BLaER1 treated with 17β-estradiol and CSF1 and Interleukin-3, amounts not matched to agents 10 nM and 100 nM (cell line): ENCODE results near the gene CHN2.

Experiments used
- H3K27ac ChIP-seq, 11 experiments: shearing (Covaris generic); formaldehyde crosslinking; 2 replicates each; pipeline ENCODE4 v1.8.1; 2022
- H3K27me3 ChIP-seq, 11 experiments: shearing (Covaris generic); formaldehyde crosslinking; 2 replicates each; pipeline ENCODE4 v1.8.1; 2022
- H3K36me3 ChIP-seq, 11 experiments: shearing (Covaris generic); formaldehyde crosslinking; 2 replicates each; pipeline ENCODE4 v1.8.1; 2022
- H3K4me1 ChIP-seq, 10 experiments: shearing (Covaris generic); formaldehyde crosslinking; 2 replicates each; pipeline ENCODE4 v1.8.1; 2022
- H3K4me2 ChIP-seq, 11 experiments: shearing (Covaris generic); formaldehyde crosslinking; 2 replicates each; pipeline ENCODE4 v1.8.1; 2022
- H3K4me3 ChIP-seq, 10 experiments: shearing (Covaris generic); formaldehyde crosslinking; 2 replicates each; pipeline ENCODE4 v1.8.1; 2022
- H3K9ac ChIP-seq, 11 experiments: shearing (Covaris generic); formaldehyde crosslinking; 2 replicates each; pipeline ENCODE4 v1.8.1; 2022
- H3K9me3 ChIP-seq, 11 experiments: shearing (Covaris generic); formaldehyde crosslinking; replicated peaks in 1 of 11; 2 replicates each; pipeline ENCODE4 v1.8.1; 2022
- H4K20me1 ChIP-seq, 11 experiments: shearing (Covaris generic); formaldehyde crosslinking; 2 replicates each; pipeline ENCODE4 v1.8.1; 2022
- Cebpa-rat ChIP-seq, 11 experiments: shearing (Covaris generic); IDR thresholded peaks; 2 replicates each; pipeline ENCODE4 v1.8.1; 2022

Gene CHN2

GRCh38 chr7:29194594-29195427, at the start of gene CHN2:
CHN2 (plus strand) TSS chr7:29194775.
- peak within 1 kb of the TSS; percentile 58 to 93 (median 82) for H3K4me3 ChIP-seq
- H3K4me1 ChIP-seq = peaks cover 14 to 29% (median 23%) of the 10 kb centered on the region in 10 experiments
- no peaks in the 10 kb centered on the region for H4K20me1 ChIP-seq
- H3K9me3 ChIP-seq = no peaks in the 10 kb centered on the region
- TF ChIP-seq Cebpa-rat (IDR thresholded peaks at IDR 0.05) = no peak
- H3K27me3 ChIP-seq = peaks cover 44 to 95% (median 63%) of the 10 kb centered on the region in 11 experiments
- no peaks in the 10 kb centered on the region for H3K36me3 ChIP-seq
- H3K4me2 ChIP-seq = peak within 1 kb of the TSS; percentile 93 to 99 (median 97)
- H3K27ac ChIP-seq = peak within 1 kb of the TSS in 9 of 11 experiments; percentile 19 to 66 (median 50); a peak in 16 of 22 replicates
- peak within 1 kb of the TSS; percentile 63 to 81 (median 73) for H3K9ac ChIP-seq

GRCh38 chr7:29145553-29146056, 49.0 kb upstream of the CHN2 start:
- TF ChIP-seq Cebpa-rat (IDR thresholded peaks at IDR 0.05) = no peak
- Histone ChIP-seq H4K20me1 (no peaks in the 10 kb centered on the region), H3K36me3 (no peaks in the 10 kb centered on the region), H3K4me2 (no peak overlapping the region), H3K27me3 (peaks cover 0 to 24% (median 0%) of the 10 kb centered on the region in 11 experiments; a peak in 2 of 22 replicates), H3K27ac (no peak overlapping the region), H3K9me3 (peaks cover 0 to 9% (median 0%) of the 10 kb centered on the region in 11 experiments; a peak in 6 of 22 replicates), H3K4me1 (peaks cover 0 to 8% (median 3%) of the 10 kb centered on the region in 10 experiments; a peak in 10 of 20 replicates), H3K9ac (no peak overlapping the region), H3K4me3 (no peak overlapping the region)

- Histone ChIP-seq H3K9ac (no peak within 1 kb of the TSS), H3K27me3 (peaks cover 0 to 28% (median 0%) of the 10 kb centered on the region in 11 experiments; a peak in 2 of 22 replicates), H3K4me1 (peaks cover 0 to 2% (median 0%) of the 10 kb centered on the region in 10 experiments; a peak in 8 of 20 replicates), H3K9me3 (peaks cover 0 to 9% (median 0%) of the 10 kb centered on the region in 11 experiments; a peak in 6 of 22 replicates), H3K4me2 (no peak within 1 kb of the TSS), H4K20me1 (no peaks in the 10 kb centered on the region), H3K4me3 (no peak within 1 kb of the TSS), H3K36me3 (no peaks in the 10 kb centered on the region), H3K27ac (no peak within 1 kb of the TSS)
- no peak for TF ChIP-seq Cebpa-rat (IDR thresholded peaks at IDR 0.05)
Observed at GRCh38 chr7:29146057-29146706, 48.4 kb upstream of the CHN2 start, which contains the start of gene CPVL. CPVL (minus strand) TSS chr7:29146537; CDS start chr7:29121061, 25,476 bp downstream.

GRCh38 chr7:29146888-29147609, 47.5 kb upstream of the CHN2 start:
- H3K9me3 ChIP-seq = peaks cover 0 to 9% (median 0%) of the 10 kb centered on the region in 11 experiments; a peak in 6 of 22 replicates
- no peak for TF ChIP-seq Cebpa-rat (IDR thresholded peaks at IDR 0.05)
- peaks cover 0 to 28% (median 0%) of the 10 kb centered on the region in 11 experiments; a peak in 2 of 22 replicates for H3K27me3 ChIP-seq
- no peaks in the 10 kb centered on the region for H4K20me1 ChIP-seq
- H3K4me1 ChIP-seq = no peaks in the 10 kb centered on the region
- no peak overlapping the region for H3K27ac ChIP-seq
- no peak overlapping the region for H3K9ac ChIP-seq
- no peaks in the 10 kb centered on the region for H3K36me3 ChIP-seq
- H3K4me2 ChIP-seq = no peak overlapping the region
- no peak overlapping the region for H3K4me3 ChIP-seq

GRCh38 chr7:29147821-29148220, 46.8 kb upstream of the CHN2 start:
- no peak for TF ChIP-seq Cebpa-rat (IDR thresholded peaks at IDR 0.05)
- no peak overlapping the region for H3K4me3 ChIP-seq

GRCh38 chr7:29149036-29149435, 45.5 kb upstream of the CHN2 start:
- peaks cover 0 to 9% (median 0%) of the 10 kb centered on the region in 11 experiments; a peak in 6 of 22 replicates for H3K9me3 ChIP-seq
- H3K4me1 ChIP-seq = no peaks in the 10 kb centered on the region
- no peaks in the 10 kb centered on the region for H3K36me3 ChIP-seq
- peaks cover 0 to 20% (median 0%) of the 10 kb centered on the region in 11 experiments; a peak in 2 of 22 replicates for H3K27me3 ChIP-seq
- 0 out of 22 replicates have a peak overlapping the region, but pooled peaks of 1 of the 11 experiments have one; percentile 14 for H3K4me2 ChIP-seq
- TF ChIP-seq Cebpa-rat (IDR thresholded peaks at IDR 0.05) = peak in 1 of 11 experiments; percentile 19; a peak in 2 of 22 replicates
- no peaks in the 10 kb centered on the region for H4K20me1 ChIP-seq
- no peak overlapping the region for H3K4me3 ChIP-seq
- no peak overlapping the region for H3K27ac ChIP-seq
- no peak overlapping the region for H3K9ac ChIP-seq

More at GRCh38 chr7:29147821-29148220, 46.8 kb upstream of the CHN2 start:
- Histone ChIP-seq H3K9me3 (peaks cover 0 to 9% (median 0%) of the 10 kb centered on the region in 11 experiments; a peak in 6 of 22 replicates), H3K9ac (no peak overlapping the region), H4K20me1 (no peaks in the 10 kb centered on the region), H3K4me1 (no peaks in the 10 kb centered on the region), H3K36me3 (no peaks in the 10 kb centered on the region), H3K27me3 (peaks cover 0 to 28% (median 0%) of the 10 kb centered on the region in 11 experiments; a peak in 2 of 22 replicates), H3K27ac (no peak overlapping the region), H3K4me2 (no peak overlapping the region)

GRCh38 chr7:29150856-29151255, 43.7 kb upstream of the CHN2 start:
- Histone ChIP-seq H3K9me3 (peaks cover 0 to 20% (median 10%) of the 10 kb centered on the region in 11 experiments; a peak in 13 of 22 replicates), H3K4me1 (no peaks in the 10 kb centered on the region), H3K27me3 (peaks cover 0 to 12% (median 0%) of the 10 kb centered on the region in 11 experiments; a peak in 1 of 22 replicates), H3K9ac (no peak overlapping the region), H3K4me3 (no peak overlapping the region), H4K20me1 (no peaks in the 10 kb centered on the region), H3K36me3 (no peaks in the 10 kb centered on the region), H3K27ac (no peak overlapping the region), H3K4me2 (no peak overlapping the region)
- no peak for TF ChIP-seq Cebpa-rat (IDR thresholded peaks at IDR 0.05)

GRCh38 chr7:29154076-29154475, 40.5 kb upstream of the CHN2 start:
- TF ChIP-seq Cebpa-rat (IDR thresholded peaks at IDR 0.05) = no peak
- peaks cover 0 to 5% (median 0%) of the 10 kb centered on the region in 11 experiments; a peak in 1 of 22 replicates for H3K27me3 ChIP-seq
- no peak overlapping the region for H3K9ac ChIP-seq
- no peaks in the 10 kb centered on the region for H4K20me1 ChIP-seq
- no peaks in the 10 kb centered on the region for H3K36me3 ChIP-seq
- H3K4me2 ChIP-seq = no peak overlapping the region
- no peak overlapping the region for H3K4me3 ChIP-seq
- peaks cover 0 to 8% (median 2%) of the 10 kb centered on the region in 10 experiments; a peak in 5 of 20 replicates for H3K4me1 ChIP-seq
- H3K27ac ChIP-seq = no peak overlapping the region
- peaks cover 0 to 16% (median 9%) of the 10 kb centered on the region in 11 experiments; a peak in 11 of 22 replicates for H3K9me3 ChIP-seq
